Endothelial cell of umbilical vein (primary cell): ENCODE measurements around the gene COX14. TPM values are rescaled to one million over a fixed set of nuclear protein-coding genes. Genes with fewer than 3 reads are reported as not detected.

Experiments
- BruUV-seq: library from RNA; stranded (reverse); fragments of 400-500 nt; replicated peaks from 2 replicates; lab custom pipeline; 2021; lab: Mats Ljungman, UMichigan
- CTCF ChIA-PET: fragments of 300-600, 350-600 bp; sonication (Branson Sonifier 250); formaldehyde crosslinking; loops from one replicate; lab custom pipeline; 2021; ENCODE audit warnings: antibody characterized with exemption, inconsistent platforms; lab: Charles Lee
- POLR2A ChIA-PET: fragments of 300-600, 350-600 bp; sonication (Branson Sonifier 250); formaldehyde crosslinking; loops from one replicate; lab custom pipeline; 2021; ENCODE audit warnings: antibody characterized with exemption, inconsistent platforms; lab: Charles Lee
- DNase-seq: peaks from one replicate; pipeline ENCODE4 v3.0.0-alpha.2; 2011; ENCODE audit warnings: low read depth, low spot score
- FAIRE-seq: peaks from 2 replicates; lab custom pipeline; 2011; peaks lifted over from hg19 to GRCh38; lab: Jason Lieb, UNC
- H2AFZ ChIP-seq: 2 replicates; pipeline ENCODE4 v1.6.0; 2012; ENCODE audit warnings: low read depth, low read length, control low read depth, inconsistent platforms
- H3K27ac ChIP-seq: 2 replicates; pipeline ENCODE4 v1.5.1; 2011; ENCODE audit warnings: low read depth, mild to moderate bottlenecking, control low read depth, low read length, moderate library complexity; ENCODE audit not compliant: insufficient read depth
- H3K27me3 ChIP-seq, 2 experiments: 2 replicates each; pipeline versions ENCODE4 v1.6.0 to v1.6.1; 2011; ENCODE audit warnings: low read length in 2 of 2, mixed read lengths in 1 of 2; ENCODE audit not compliant: control insufficient read depth in 2 of 2, insufficient read depth in 2 of 2
- H3K36me3 ChIP-seq, 2 experiments: 2 replicates in 1 of 2; 3 replicates in 1 of 2; pipeline ENCODE4 v1.5.1; 2011; ENCODE audit warnings: low read length in 2 of 2, mild to moderate bottlenecking in 1 of 2, moderate library complexity in 1 of 2; ENCODE audit not compliant: control insufficient read depth in 2 of 2, insufficient read depth in 2 of 2; ENCODE audit errors: extremely low read depth in 1 of 2
- H3K4me1 ChIP-seq: 3 replicates; pipeline ENCODE4 v1.5.1; 2011; ENCODE audit warnings: mild to moderate bottlenecking, low read length; ENCODE audit not compliant: control insufficient read depth, insufficient read depth; ENCODE audit errors: extremely low read depth
- H3K4me2 ChIP-seq: 2 replicates; pipeline ENCODE4 v1.6.1; 2011; ENCODE audit warnings: low read length, control low read depth, mixed read lengths; ENCODE audit not compliant: insufficient read depth
- H3K4me3 ChIP-seq, 3 experiments: fragments of 200-600 bp in 1 of 3; sonication (generic), shearing (Covaris generic) in 1 of 3; replicated peaks in 1 of 3; 2 replicates each; pipeline ENCODE4 v1.5.1; 2011 to 2016; ENCODE audit warnings: control low read depth in 3 of 3, low read length in 3 of 3, mild to moderate bottlenecking in 2 of 3, inconsistent platforms in 1 of 3, low read depth in 1 of 3, moderate library complexity in 1 of 3; ENCODE audit not compliant: insufficient read depth in 1 of 3
- H3K79me2 ChIP-seq: 2 replicates; pipeline ENCODE4 v1.6.0; 2012; ENCODE audit warnings: low read length, inconsistent platforms; ENCODE audit not compliant: control insufficient read depth, insufficient read depth
- H3K9ac ChIP-seq: replicated peaks from 2 replicates; pipeline ENCODE3; 2011; ENCODE audit warnings: low read length, control low read depth; ENCODE audit not compliant: insufficient read depth; ENCODE audit errors: extremely low read depth
- H3K9me1 ChIP-seq: replicated peaks from 3 replicates; pipeline ENCODE4 v1.6.0; 2011; ENCODE audit warnings: mild to moderate bottlenecking, low read length; ENCODE audit not compliant: control insufficient read depth, insufficient read depth; ENCODE audit errors: extremely low read depth
- H3K9me3 ChIP-seq: replicated peaks from 2 replicates; pipeline ENCODE4 v1.5.1; 2012; ENCODE audit warnings: low read length, inconsistent platforms; ENCODE audit not compliant: control insufficient read depth, insufficient read depth
- H4K20me1 ChIP-seq: replicated peaks from 2 replicates; pipeline ENCODE3; 2011; ENCODE audit warnings: mild to moderate bottlenecking, low read length; ENCODE audit not compliant: control insufficient read depth, insufficient read depth; ENCODE audit errors: extremely low read depth
- CTCF ChIP-seq, 2 donors: IDR thresholded peaks; 1 replicate in 1 of 2; 2 replicates in 1 of 2; pipeline ENCODE4 v1.5.1; 2011; ENCODE audit warnings: low read length in 2 of 2, mild to moderate bottlenecking in 2 of 2, moderate library complexity in 2 of 2, control low read depth in 1 of 2, inconsistent platforms in 1 of 2, low read depth in 1 of 2; ENCODE audit not compliant: insufficient read depth in 1 of 2; ENCODE audit errors: extremely low read depth in 1 of 2
- EZH2 ChIP-seq: IDR thresholded peaks from 2 replicates; pipeline ENCODE4 v1.6.1; 2012; ENCODE audit warnings: borderline replicate concordance, low read depth, mild to moderate bottlenecking, moderate library complexity, low read length, inconsistent platforms; ENCODE audit not compliant: severe bottlenecking
- FOS ChIP-seq: IDR thresholded peaks from 2 replicates; pipeline ENCODE4 v1.6.1; 2011; ENCODE audit warnings: mild to moderate bottlenecking, low read length, moderate library complexity, borderline replicate concordance; ENCODE audit not compliant: insufficient read depth
- GATA2 ChIP-seq: IDR thresholded peaks from 2 replicates; pipeline ENCODE4 v1.7.0; 2011; ENCODE audit warnings: low read depth, mild to moderate bottlenecking, moderate library complexity, mixed read lengths, low read length; ENCODE audit not compliant: insufficient read length, insufficient read depth
- JUN ChIP-seq: IDR thresholded peaks from 2 replicates; pipeline ENCODE4 v1.6.1; 2011; ENCODE audit warnings: borderline replicate concordance, low read depth; ENCODE audit not compliant: insufficient read length, insufficient read depth
- MAX ChIP-seq: IDR thresholded peaks from 2 replicates; pipeline ENCODE4 v1.6.1; 2011; ENCODE audit not compliant: insufficient read depth, insufficient read length
- MYC ChIP-seq: IDR thresholded peaks from one replicate; pipeline ENCODE4 v1.6.1; 2011; ENCODE audit warnings: mild to moderate bottlenecking, low read depth, low read length
- POLR2A ChIP-seq: IDR thresholded peaks from 2 replicates; pipeline ENCODE4 v1.6.1; 2012; ENCODE audit warnings: low read depth, mild to moderate bottlenecking, control low read depth, low read length
- POLR2AphosphoS5 ChIP-seq: IDR thresholded peaks from 2 replicates; pipeline ENCODE4 v1.6.1; 2012; ENCODE audit warnings: low read depth, mild to moderate bottlenecking, control low read depth, low read length, moderate library complexity; ENCODE audit not compliant: insufficient read depth
- dilution Hi-C: fragments of 300-500 bp; cut with MboI; formaldehyde crosslinking; loops from one replicate; pipeline ENCODE4 v1.15.0; 2019; ENCODE audit warnings: low sequenced_read_pairs; ENCODE audit not compliant: extremely low pct_ligation_motif_present
- intact Hi-C: fragments of 100-400 bp; cut with micrococcal nuclease; formaldehyde crosslinking; loops from one replicate; pipeline ENCODE4 v1.10.0; 2022
- polyA plus RNA-seq, 4 experiments: library from polyadenylated mRNA; depleted of rRNA in 3 of 4; stranded (reverse) in 3 of 4; unstranded in 1 of 4; fragments of >200 nt; gene quantifications; 2 replicates each; pipeline versions ENCODE4 v1.2.1 to v1.2.3, GENCODE V29; 2011 to 2012; ENCODE audit warnings: missing spikeins in 1 of 4
- total RNA-seq: library from RNA; stranded (reverse); gene quantifications from 2 replicates; pipeline ENCODE4 v1.2.3, GENCODE V29; 2021

Gene COX14
- total and polyA plus RNA-seq, 2 donors (not counting 3 experiments of a cell fraction or from before 2014, with no cell fraction given): 40.3 to 106 TPM

- Histone ChIP-seq H3K27ac (no peak overlapping the region), H3K79me2 (no peaks in the 10 kb centered on the region), H4K20me1 (no peaks in the 10 kb centered on the region), H3K9me3 (no peaks in the 10 kb centered on the region), H3K27me3 (no peaks in the 10 kb centered on the region), H3K4me3 (no peak overlapping the region), H3K9ac (no peak overlapping the region), H2AFZ (no peak overlapping the region), H3K9me1 (no peaks in the 10 kb centered on the region), H3K4me2 (no peak overlapping the region), H3K36me3 (peaks cover 0 to 12% of the 10 kb centered on the region in 2 experiments), H3K4me1 (peaks cover 5% of the 10 kb centered on the region)
- ChIA-PET POLR2A (no interaction called here), CTCF (interaction anchor here (2.0 kb wide), 1 partner anchor 53 kb away, joined by 5 read pairs; no protein-coding TSS in a partner anchor)
- BruUV-seq: no TSS peak
- no peak for TF ChIP-seq GATA2
- DNase-seq (no peak), FAIRE-seq (no peak)
- intact Hi-C loops: no loop called here
- dilution Hi-C loops: no loop called here
Observed at GRCh38 chr12:50123203-50123602, 11.2 kb downstream of the COX14 start.

- DNase-seq: no peak
- H3K79me2 ChIP-seq: no peaks in the 10 kb centered on the region
- no peak overlapping the region for H2AFZ ChIP-seq
- H4K20me1 ChIP-seq: no peaks in the 10 kb centered on the region
- no peak for FAIRE-seq
- TF ChIP-seq FOS (no peak), MYC (no peak), JUN (no peak), CTCF (IDR thresholded peaks at IDR 0.05; ENCODE audit: extremely low read depth in 1 of 2, insufficient read depth in 1 of 2, low read depth in 1 of 2, low read length in 2 of 2) (no peak), EZH2 (no peak), POLR2A (no peak), GATA2 (no peak), POLR2AphosphoS5 (no peak), MAX (no peak)
- H3K27me3 ChIP-seq: no peaks in the 10 kb centered on the region
- no TSS peak for BruUV-seq
- no peak overlapping the region for H3K4me3 ChIP-seq
- CTCF ChIA-PET: interaction anchor here (1.0 to 4.2 kb wide), 2 partner anchors 16 to 48 kb away, joined by 3 to 22 read pairs; partner anchors contain the start of gene COX14
- peaks cover 5% of the 10 kb centered on the region for H3K4me1 ChIP-seq
- H3K27ac ChIP-seq: no peak overlapping the region
- POLR2A ChIA-PET: no interaction called here
- H3K4me2 ChIP-seq: no peak overlapping the region
- no peaks in the 10 kb centered on the region for H3K9me3 ChIP-seq
- dilution Hi-C loops (no loop called here), intact Hi-C loops (no loop called here)
- H3K9me1 ChIP-seq: no peaks in the 10 kb centered on the region
- H3K9ac ChIP-seq: no peak overlapping the region
- peaks cover 5 to 22% of the 10 kb centered on the region in 2 experiments for H3K36me3 ChIP-seq
Observed at GRCh38 chr12:50127546-50127945, 15.5 kb downstream of the COX14 start.
